H1 (cell line): ENCODE data around the gene ZNF652. TPM values are rescaled to one million over a fixed set of nuclear protein-coding genes. Genes with fewer than 3 reads are reported as not detected.

Source experiments
- ATF2 ChIP-seq: IDR thresholded peaks from 2 replicates; pipeline ENCODE4 v1.6.1; 2012; ENCODE audit warnings: low read length, inconsistent platforms
- BCL11A ChIP-seq, 2 experiments: IDR thresholded peaks; one replicate each; pipeline ENCODE4 v1.6.1; 2011; ENCODE audit warnings: low read depth in 2 of 2, low read length in 2 of 2, mild to moderate bottlenecking in 2 of 2
- CBX5 ChIP-seq: fragments of 300-800, 300-1000 bp; sonication (generic); IDR thresholded peaks from 2 replicates; pipeline ENCODE4 v1.7.1; 2016; ENCODE audit warnings: antibody characterized with exemption, low read length, low read depth
- CTBP2 ChIP-seq: IDR thresholded peaks from 2 replicates; pipeline ENCODE4 v1.7.0; 2011; ENCODE audit warnings: borderline replicate concordance, mild to moderate bottlenecking, moderate library complexity, mixed read lengths, low read length; ENCODE audit not compliant: insufficient read depth, insufficient read length
- RAD21 ChIP-seq, 2 experiments: IDR thresholded peaks in 1 of 2; conservative IDR thresholded peaks in 1 of 2; 2 replicates each; pipeline ENCODE4 v1.6.1; 2011; ENCODE audit warnings: low read depth in 2 of 2, low read length in 2 of 2, improper control_type of control experiment in 1 of 2, inconsistent platforms in 1 of 2, mild to moderate bottlenecking in 1 of 2, moderate library complexity in 1 of 2
- SIX5 ChIP-seq: IDR thresholded peaks from 2 replicates; pipeline ENCODE4 v1.6.1; 2011; ENCODE audit warnings: mild to moderate bottlenecking, low read depth, low read length
- SP2 ChIP-seq: IDR thresholded peaks from 2 replicates; pipeline ENCODE4 v1.6.1; 2012; ENCODE audit warnings: mild to moderate bottlenecking, low read length, inconsistent platforms
- SP4 ChIP-seq: IDR thresholded peaks from 2 replicates; pipeline ENCODE4 v1.6.1; 2012; ENCODE audit warnings: low read length, inconsistent platforms
- polyA plus RNA-seq, 7 experiments: library from polyadenylated mRNA; depleted of rRNA in 3 of 7; stranded (reverse) in 5 of 7; unstranded in 2 of 7; fragments of >200 nt in 5 of 7; fragments of 200-250 nt in 2 of 7; gene quantifications; 1 replicate in 5 of 7; 2 replicates in 1 of 7; 4 replicates in 1 of 7; pipeline versions ENCODE4 v1.2.1 to v1.2.3, GENCODE V29; 2011 to 2013; ENCODE audit warnings: missing spikeins in 2 of 7, mixed read lengths in 2 of 7
- total RNA-seq: library from RNA; stranded (reverse); fragmentation: NEBNext Ultra II Directional; extraction: Animal tissue kit (Norgen Biotek cat#: 25700); gene quantifications from 2 replicates; pipeline ENCODE4 v1.2.1, GENCODE V29; 2021

Gene ZNF652
- total and polyA plus RNA-seq, 2 of the 8 experiments (the other 6 are each of a cell fraction or from before 2014, with no cell fraction given) = 13.5 to 39.6 TPM

- TF ChIP-seq SP4 (peak; percentile 66; the same call in 1 of the 2 replicates), ATF2 (no peak), BCL11A (IDR thresholded peaks at IDR 0.05; ENCODE audit: low read depth in 2 of 2, low read length in 2 of 2) (no peak), SP2 (no peak), CTBP2 (no peak), SIX5 (no peak), RAD21 (IDR thresholded peaks at IDR 0.05 in 1 of 2, conservative IDR thresholded peaks at IDR 0.05 in 1 of 2; ENCODE audit: low read depth in 2 of 2, low read length in 2 of 2) (no peak), CBX5 (no peak)
Observed at GRCh38 chr17:49361902-49362722, at the start of gene ZNF652 (continued).
